HepG2 (cell line): ENCODE measurements around the gene MICB. TPM values are rescaled to one million over a fixed set of nuclear protein-coding genes. Genes with fewer than 3 reads are reported as not detected.

Experiments used
- ATAC-seq: fragments of 200-7000 bp; cut with Tn5 transposase; 3 replicates; pipeline ENCODE4 v1.9.1; 2020; ENCODE audit warnings: mild to moderate bottlenecking, moderate library complexity
- BruUV-seq: library from RNA; stranded (reverse); fragments of 400-500 nt; replicated peaks from 2 replicates; lab custom pipeline; 2021; lab: Mats Ljungman, UMichigan
- CTCF ChIA-PET: fragments of 300-600 bp; formaldehyde crosslinking; extraction: SDS; loops from one replicate; lab custom pipeline; 2021; ENCODE audit warnings: low total read pairs, inconsistent platforms, low intra/inter-chr PET ratio; lab: Yijun Ruan, JAX
- POLR2A ChIA-PET: fragments of 350-600 bp; sonication (Branson Sonifier 250); formaldehyde crosslinking; loops from one replicate; lab custom pipeline; 2020; ENCODE audit warnings: antibody characterized with exemption, inconsistent platforms; lab: Yijun Ruan, JAX
- DNase-seq: peaks from one replicate; pipeline ENCODE4 v3.0.0-alpha.2; 2015; ENCODE audit warnings: low spot score
- FAIRE-seq: peaks from 3 replicates; lab custom pipeline; 2011; peaks lifted over from hg19 to GRCh38; lab: Jason Lieb, UNC
- H2AFZ ChIP-seq: one replicate; pipeline ENCODE4 v1.6.1; 2011; ENCODE audit warnings: low read length, inconsistent platforms
- H3K27ac ChIP-seq: fragments of 300-600 bp; 3 replicates; pipeline ENCODE4 v1.8.0; 2011; ENCODE audit warnings: mixed run types, mild to moderate bottlenecking, mixed read lengths, low read length, inconsistent platforms; ENCODE audit not compliant: insufficient read depth; ENCODE audit errors: extremely low read length
- H3K27me3 ChIP-seq, 2 experiments: fragments of 200-600 bp in 1 of 2; 2 replicates in 1 of 2; 3 replicates in 1 of 2; pipeline versions ENCODE4 v1.6.0 to v1.8.0; 2011; ENCODE audit warnings: low read length in 2 of 2, mild to moderate bottlenecking in 2 of 2, moderate library complexity in 2 of 2, inconsistent platforms in 1 of 2; ENCODE audit not compliant: insufficient read depth in 2 of 2, control insufficient read depth in 1 of 2
- H3K36me3 ChIP-seq, 2 experiments: fragments of 200-600 bp in 1 of 2; replicated peaks in 1 of 2; 2 replicates in 1 of 2; 3 replicates in 1 of 2; pipeline versions ENCODE4 v1.5.1 to v1.8.0; 2011; ENCODE audit warnings: low read length in 2 of 2, inconsistent platforms in 1 of 2; ENCODE audit not compliant: insufficient read depth in 2 of 2, control insufficient read depth in 1 of 2
- H3K4me1 ChIP-seq: 2 replicates; pipeline ENCODE4 v1.5.1; 2012; ENCODE audit warnings: low read length, inconsistent platforms; ENCODE audit not compliant: insufficient read depth
- H3K4me2 ChIP-seq: 2 replicates; pipeline ENCODE4 v1.6.0; 2011; ENCODE audit warnings: low read depth, low read length, inconsistent platforms
- H3K4me3 ChIP-seq, 3 experiments: fragments of 200-600 bp in 1 of 3; sonication (generic), shearing (Covaris generic) in 1 of 3; replicated peaks in 1 of 3; 2 replicates each; pipeline ENCODE4 v1.5.1; 2011 to 2016; ENCODE audit warnings: low read length in 3 of 3, inconsistent platforms in 2 of 3, low read depth in 2 of 3, mild to moderate bottlenecking in 2 of 3, control low read depth in 1 of 3, mixed read lengths in 1 of 3; ENCODE audit not compliant: insufficient read depth in 1 of 3
- H3K79me2 ChIP-seq: one replicate; pipeline ENCODE4 v1.6.1; 2011; ENCODE audit warnings: low read length, inconsistent platforms; ENCODE audit not compliant: insufficient read depth
- H3K9ac ChIP-seq: 2 replicates; pipeline ENCODE4 v1.6.0; 2011; ENCODE audit warnings: mild to moderate bottlenecking, low read depth, low read length, inconsistent platforms; ENCODE audit not compliant: insufficient read depth
- H3K9me3 ChIP-seq: 2 replicates; pipeline ENCODE4 v1.5.1; 2012; ENCODE audit warnings: mild to moderate bottlenecking, low read length
- H4K20me1 ChIP-seq: 2 replicates; pipeline ENCODE4 v1.6.0; 2011; ENCODE audit warnings: inconsistent platforms, mild to moderate bottlenecking, low read length, moderate library complexity; ENCODE audit not compliant: insufficient read depth
- CENPX ChIP-seq: sonication (generic); formaldehyde crosslinking; IDR thresholded peaks from 2 replicates; pipeline ENCODE4 v1.9.0; 2021; ENCODE audit warnings: mild to moderate bottlenecking, missing genetic modification reagents, moderate library complexity
- GLI4 ChIP-seq: sonication (generic); formaldehyde crosslinking; IDR thresholded peaks from 2 replicates; pipeline ENCODE4 v1.5.1; 2020; ENCODE audit warnings: missing genetic modification reagents, mild to moderate bottlenecking, moderate library complexity, borderline replicate concordance
- NFYC ChIP-seq: IDR thresholded peaks from 2 replicates; pipeline ENCODE4 v1.6.1; 2016; ENCODE audit warnings: missing genetic modification reagents, missing compliant biosample characterization
- POLR2A ChIP-seq, 2 experiments: IDR thresholded peaks; 2 replicates each; pipeline ENCODE4 v1.6.1; 2011; ENCODE audit warnings: low read depth in 2 of 2, low read length in 2 of 2, mild to moderate bottlenecking in 1 of 2, moderate library complexity in 1 of 2; ENCODE audit not compliant: insufficient read depth in 1 of 2
- POLR2G ChIP-seq: fragments of 200-400 bp; formaldehyde crosslinking; IDR thresholded peaks from 2 replicates; pipeline ENCODE4 v1.6.1; 2018; ENCODE audit warnings: mild to moderate bottlenecking, low read depth, low read length, moderate library complexity
- ZBED4 ChIP-seq: sonication (generic); formaldehyde crosslinking; IDR thresholded peaks from 2 replicates; pipeline ENCODE4 v1.4.0; 2020; ENCODE audit warnings: missing genetic modification reagents, borderline replicate concordance
- ZFAT ChIP-seq: sonication (generic); formaldehyde crosslinking; conservative IDR thresholded peaks from 2 replicates; pipeline ENCODE4 v1.8.1; 2023; ENCODE audit warnings: missing genetic modification reagents, inconsistent platforms
- ZNF138 ChIP-seq: sonication (generic); formaldehyde crosslinking; IDR thresholded peaks from 2 replicates; pipeline ENCODE4 v1.5.0; 2020; ENCODE audit warnings: mild to moderate bottlenecking, low read depth, missing genetic modification reagents
- ZNF597 ChIP-seq: sonication (generic); formaldehyde crosslinking; IDR thresholded peaks from 2 replicates; pipeline ENCODE4 v1.5.0; 2020; ENCODE audit warnings: missing genetic modification reagents
- ZNF724P ChIP-seq: sonication (generic); formaldehyde crosslinking; IDR thresholded peaks from 2 replicates; pipeline ENCODE4 v1.8.0; 2022; ENCODE audit warnings: missing genetic modification reagents, borderline replicate concordance
- WGBS: methylation state at CpG from one replicate; pipeline ENCODE4 v1.1.6; 2017; ENCODE audit warnings: low lambda C conversion rate; 5-methylcytosine and 5-hydroxymethylcytosine counted together
- in situ Hi-C: cut with HindIII; loops from 2 replicates; pipeline ENCODE4 v1.10.0; 2017; ENCODE audit warnings: low pct_unique_long_range_greater_than_20kb; ENCODE audit not compliant: extremely low pct_ligation_motif_present
- intact Hi-C: fragments of 100-400 bp; cut with micrococcal nuclease; formaldehyde crosslinking; loops from one replicate; pipeline ENCODE4 v1.10.0; 2022; ENCODE audit not compliant: unreplicated experiment
- polyA plus RNA-seq, 8 experiments: library from polyadenylated mRNA; depleted of rRNA in 3 of 8; stranded (reverse) in 7 of 8; unstranded in 1 of 8; fragments of >200 nt; fragmentation: Illumina TruSeq in 4 of 8; extraction: Trizol in 4 of 8; gene quantifications; 2 replicates each; pipeline versions ENCODE4 v1.2.1 to v1.2.3, GENCODE V29; 2011 to 2016; ENCODE audit warnings: low read depth in 4 of 8, missing spikeins in 1 of 8, mixed read lengths in 1 of 8; ENCODE audit not compliant: insufficient read depth in 1 of 8
- total RNA-seq, 5 experiments: library from RNA; depleted of rRNA; stranded (reverse); fragments of >200 nt; fragmentation: Illumina TruSeq; extraction: Trizol; gene quantifications; 2 replicates each; pipeline ENCODE4 v1.2.3, GENCODE V29; 2016; ENCODE audit warnings: low read depth in 1 of 5
- TF ChIP-seq, protein P1 (sequence below), 2 experiments: IDR thresholded peaks; 2 replicates each; pipeline ENCODE4 v1.6.1; 2011 to 2012; ENCODE audit warnings: low read length in 2 of 2, borderline replicate concordance in 1 of 2, low read depth in 1 of 2, mild to moderate bottlenecking in 1 of 2, moderate library complexity in 1 of 2

The MICB gene
- total and polyA plus RNA-seq, 2 of the 13 experiments (the other 11 are each of a cell fraction or from before 2014, with no cell fraction given), result 12.5 to 12.8 TPM

GRCh38 chr6:31462964-31463870 is 34.7 kb upstream of the MICB start:
- H3K4me2 ChIP-seq, result peak overlapping the region; percentile 72
- FAIRE-seq (peak; percentile 91), DNase-seq (peak; percentile 92), ATAC-seq (peak; percentile 99)
- intact Hi-C loops, result no loop called here
- ChIA-PET CTCF (no interaction called here), POLR2A (interaction anchor here (0.7 to 1.6 kb wide), 15 partner anchors 8 to 78 kb away, joined by 3 to 17 read pairs (median 3); partner anchors contain the start of genes DDX39B, MCCD1 and MICA)
- in situ Hi-C loops, result no loop called here
- no peaks in the 10 kb centered on the region for H3K9me3 ChIP-seq
- WGBS, result 18% methylated on average over 29 of the region's 29 CpGs
- no peaks in the 10 kb centered on the region for H3K36me3 ChIP-seq
- H3K27me3 ChIP-seq, result peaks cover 0 to 7% of the 10 kb centered on the region in 2 experiments; a peak in 3 of 5 replicates
- peak overlapping the region; percentile 55 for H2AFZ ChIP-seq
- peaks cover 17% of the 10 kb centered on the region for H3K4me1 ChIP-seq
- no peaks in the 10 kb centered on the region for H4K20me1 ChIP-seq
- peak overlapping the region; percentile 42 to 59 (median 51) for H3K4me3 ChIP-seq
- BruUV-seq, result TSS peak; percentile 80
- H3K27ac ChIP-seq, result no peak overlapping the region
- H3K9ac ChIP-seq, result peak overlapping the region; percentile 29
- H3K79me2 ChIP-seq, result no peaks in the 10 kb centered on the region
- TF ChIP-seq POLR2G (peak; percentile 70), ZNF138 (no peak), CENPX (no peak), GLI4 (CRISPR knock-in tag) (0 out of 2 replicates have a peak, but pooled peaks have one; percentile 73), ZFAT (CRISPR knock-in tag) (no peak), NFYC (CRISPR knock-in tag) (peak; percentile 89), POLR2A (IDR thresholded peaks at IDR 0.05; ENCODE audit: insufficient read depth in 1 of 2, low read depth in 2 of 2, low read length in 2 of 2) (peak; percentile 69 to 84), ZBED4 (CRISPR knock-in tag) (peak; percentile 76; the same call in 1 of the 2 replicates), ZNF724P (CRISPR knock-in tag) (0 out of 2 replicates have a peak, but pooled peaks have one; percentile 6), ZNF597 (CRISPR knock-in tag) (no peak)
- TF ChIP-seq, protein P1, sequence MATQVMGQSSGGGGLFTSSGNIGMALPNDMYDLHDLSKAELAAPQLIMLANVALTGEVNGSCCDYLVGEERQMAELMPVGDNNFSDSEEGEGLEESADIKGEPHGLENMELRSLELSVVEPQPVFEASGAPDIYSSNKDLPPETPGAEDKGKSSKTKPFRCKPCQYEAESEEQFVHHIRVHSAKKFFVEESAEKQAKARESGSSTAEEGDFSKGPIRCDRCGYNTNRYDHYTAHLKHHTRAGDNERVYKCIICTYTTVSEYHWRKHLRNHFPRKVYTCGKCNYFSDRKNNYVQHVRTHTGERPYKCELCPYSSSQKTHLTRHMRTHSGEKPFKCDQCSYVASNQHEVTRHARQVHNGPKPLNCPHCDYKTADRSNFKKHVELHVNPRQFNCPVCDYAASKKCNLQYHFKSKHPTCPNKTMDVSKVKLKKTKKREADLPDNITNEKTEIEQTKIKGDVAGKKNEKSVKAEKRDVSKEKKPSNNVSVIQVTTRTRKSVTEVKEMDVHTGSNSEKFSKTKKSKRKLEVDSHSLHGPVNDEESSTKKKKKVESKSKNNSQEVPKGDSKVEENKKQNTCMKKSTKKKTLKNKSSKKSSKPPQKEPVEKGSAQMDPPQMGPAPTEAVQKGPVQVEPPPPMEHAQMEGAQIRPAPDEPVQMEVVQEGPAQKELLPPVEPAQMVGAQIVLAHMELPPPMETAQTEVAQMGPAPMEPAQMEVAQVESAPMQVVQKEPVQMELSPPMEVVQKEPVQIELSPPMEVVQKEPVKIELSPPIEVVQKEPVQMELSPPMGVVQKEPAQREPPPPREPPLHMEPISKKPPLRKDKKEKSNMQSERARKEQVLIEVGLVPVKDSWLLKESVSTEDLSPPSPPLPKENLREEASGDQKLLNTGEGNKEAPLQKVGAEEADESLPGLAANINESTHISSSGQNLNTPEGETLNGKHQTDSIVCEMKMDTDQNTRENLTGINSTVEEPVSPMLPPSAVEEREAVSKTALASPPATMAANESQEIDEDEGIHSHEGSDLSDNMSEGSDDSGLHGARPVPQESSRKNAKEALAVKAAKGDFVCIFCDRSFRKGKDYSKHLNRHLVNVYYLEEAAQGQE (IDR thresholded peaks at IDR 0.05; ENCODE audit: borderline replicate concordance in 1 of 2, low read depth in 1 of 2, low read length in 2 of 2), result 0 out of 4 replicates have a peak, but pooled peaks of 1 of the 2 experiments have one; percentile 18
